22Rv1 (cell line): Measurements from ENCODE around the gene DYRK1A.

ENCODE experiments used
- ZFX ChIP-seq: fragments of 450-650 bp; IDR thresholded peaks from 2 replicates; pipeline ENCODE4 v1.6.1; 2017; ENCODE audit warnings: antibody characterized with exemption, borderline replicate concordance
- TF ChIP-seq, protein P1 (sequence below): fragments of 450-650 bp; IDR thresholded peaks from 2 replicates; pipeline ENCODE4 v1.5.1; 2017; ENCODE audit warnings: mild to moderate bottlenecking

GRCh38 chr21:37412603-37413360 lies 46.2 kb downstream of the DYRK1A start:
- TF ChIP-seq, protein P1, sequence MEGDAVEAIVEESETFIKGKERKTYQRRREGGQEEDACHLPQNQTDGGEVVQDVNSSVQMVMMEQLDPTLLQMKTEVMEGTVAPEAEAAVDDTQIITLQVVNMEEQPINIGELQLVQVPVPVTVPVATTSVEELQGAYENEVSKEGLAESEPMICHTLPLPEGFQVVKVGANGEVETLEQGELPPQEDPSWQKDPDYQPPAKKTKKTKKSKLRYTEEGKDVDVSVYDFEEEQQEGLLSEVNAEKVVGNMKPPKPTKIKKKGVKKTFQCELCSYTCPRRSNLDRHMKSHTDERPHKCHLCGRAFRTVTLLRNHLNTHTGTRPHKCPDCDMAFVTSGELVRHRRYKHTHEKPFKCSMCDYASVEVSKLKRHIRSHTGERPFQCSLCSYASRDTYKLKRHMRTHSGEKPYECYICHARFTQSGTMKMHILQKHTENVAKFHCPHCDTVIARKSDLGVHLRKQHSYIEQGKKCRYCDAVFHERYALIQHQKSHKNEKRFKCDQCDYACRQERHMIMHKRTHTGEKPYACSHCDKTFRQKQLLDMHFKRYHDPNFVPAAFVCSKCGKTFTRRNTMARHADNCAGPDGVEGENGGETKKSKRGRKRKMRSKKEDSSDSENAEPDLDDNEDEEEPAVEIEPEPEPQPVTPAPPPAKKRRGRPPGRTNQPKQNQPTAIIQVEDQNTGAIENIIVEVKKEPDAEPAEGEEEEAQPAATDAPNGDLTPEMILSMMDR: no peak
- TF ChIP-seq ZFX: no peak
